NCI-H82 (cell line): ENCODE measurements around the gene SSH3.
A peak's percentile ranks its signal among the peaks of the same experiment; 100 is the strongest.

Experiments used
- DNase-seq: peaks from one replicate; lab custom pipeline; 2025; lab: John Stamatoyannopoulos, UW

Gene SSH3

DNA sequence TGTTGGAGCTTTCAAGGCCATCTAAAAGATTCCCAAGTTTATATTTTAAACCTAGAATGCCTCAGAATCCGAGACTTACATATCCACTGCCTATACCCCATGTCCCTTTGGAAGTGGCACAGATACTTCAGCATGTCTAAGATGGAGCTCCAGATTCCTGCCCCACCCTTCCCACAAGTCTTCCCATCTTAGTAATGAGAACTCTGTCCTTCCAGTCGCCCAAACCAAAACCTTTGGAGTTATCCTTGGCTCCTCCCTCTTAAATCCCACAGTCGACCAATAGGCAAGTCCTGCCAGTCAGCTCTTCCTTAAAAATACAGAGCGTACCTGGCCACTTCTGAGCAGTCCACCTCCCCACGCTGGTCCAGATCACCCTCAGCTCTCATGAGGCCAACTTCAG, 45.7 kb downstream of the SSH3 start:
- DNase-seq = peak; percentile 40

DNA sequence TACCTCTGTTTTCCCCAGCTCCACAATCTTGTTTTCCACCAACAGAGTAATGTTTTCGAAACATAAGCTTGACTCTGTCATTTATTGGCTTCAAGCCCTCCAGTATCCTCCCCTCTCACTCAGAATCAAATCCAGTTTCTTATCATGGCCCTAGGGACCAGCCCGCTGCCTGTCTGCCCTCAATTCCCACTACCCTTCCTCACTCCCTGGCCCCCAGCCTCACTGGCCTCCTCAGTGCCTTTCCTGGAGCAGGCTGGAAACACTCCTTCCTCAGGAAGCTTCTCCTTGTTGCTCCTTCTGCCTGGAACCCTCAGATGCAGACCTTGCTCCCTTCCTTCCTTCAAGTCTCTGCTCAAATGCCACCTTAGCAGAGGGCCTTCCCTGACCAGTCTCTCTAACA, 46.1 kb downstream of the SSH3 start:
- DNase-seq = no peak

DNA sequence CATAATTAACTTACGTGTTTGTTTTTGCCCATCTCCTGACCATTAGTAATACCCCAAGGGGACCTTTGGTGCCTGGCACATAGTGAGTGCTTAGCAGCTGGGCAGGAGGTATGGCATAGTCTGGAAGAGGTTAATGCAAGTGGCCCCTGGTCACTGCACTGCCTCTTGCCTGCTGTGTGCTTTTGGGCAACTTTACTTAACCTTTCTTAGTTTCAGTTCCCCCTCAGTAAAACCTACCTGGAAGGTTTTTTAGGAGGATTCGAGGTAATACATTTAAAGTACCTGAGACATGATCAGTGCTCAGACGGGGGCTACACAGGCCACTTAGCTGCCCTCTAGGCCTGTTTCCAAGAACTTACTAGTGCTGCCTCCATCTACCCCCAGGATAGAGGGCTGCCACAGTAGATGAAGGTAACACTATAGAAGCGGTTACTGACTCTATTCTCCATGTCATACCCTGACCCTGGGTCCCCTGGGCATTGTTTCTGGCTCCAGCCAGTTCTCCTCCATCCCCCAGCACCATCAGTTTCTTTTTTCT, 46.7 kb downstream of the SSH3 start:
- no peak for DNase-seq

DNA sequence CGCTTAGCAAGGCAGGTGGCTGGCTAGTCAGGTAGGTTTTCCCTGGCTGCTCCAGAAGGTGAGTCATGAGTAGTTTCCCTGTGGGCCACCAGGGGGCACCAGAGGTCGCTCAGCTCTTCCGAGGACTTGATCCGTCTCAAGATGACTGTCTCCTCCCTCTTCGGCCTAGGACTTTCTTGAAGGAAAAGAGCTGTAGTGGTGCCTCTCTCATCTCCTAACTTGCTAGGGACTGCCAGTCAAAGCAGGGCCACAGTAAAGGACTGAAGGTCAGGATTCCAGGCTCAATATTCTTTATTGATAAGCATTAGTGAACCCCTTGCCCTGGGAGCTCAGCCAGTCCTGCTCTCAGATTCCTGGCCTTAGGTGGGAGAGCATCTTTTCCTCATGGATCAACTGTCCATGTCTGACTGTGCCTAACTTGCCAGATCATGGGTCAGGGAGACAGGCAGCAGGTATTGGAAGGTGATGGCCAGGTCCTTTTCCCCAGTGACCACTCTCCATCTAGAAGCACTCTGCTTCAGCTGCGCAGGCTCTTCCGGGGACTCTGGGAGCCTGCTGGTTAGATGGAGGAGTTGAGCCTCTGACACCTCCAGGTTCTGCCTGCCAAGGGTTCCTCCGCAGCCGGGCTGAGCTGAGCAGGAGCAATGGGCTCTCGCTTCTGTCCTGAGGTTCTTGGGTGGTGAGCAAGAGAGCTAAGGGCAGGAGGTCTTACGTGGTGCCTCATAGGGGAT, 48.1 kb downstream of the SSH3 start:
- DNase-seq = peak; percentile 78

DNA sequence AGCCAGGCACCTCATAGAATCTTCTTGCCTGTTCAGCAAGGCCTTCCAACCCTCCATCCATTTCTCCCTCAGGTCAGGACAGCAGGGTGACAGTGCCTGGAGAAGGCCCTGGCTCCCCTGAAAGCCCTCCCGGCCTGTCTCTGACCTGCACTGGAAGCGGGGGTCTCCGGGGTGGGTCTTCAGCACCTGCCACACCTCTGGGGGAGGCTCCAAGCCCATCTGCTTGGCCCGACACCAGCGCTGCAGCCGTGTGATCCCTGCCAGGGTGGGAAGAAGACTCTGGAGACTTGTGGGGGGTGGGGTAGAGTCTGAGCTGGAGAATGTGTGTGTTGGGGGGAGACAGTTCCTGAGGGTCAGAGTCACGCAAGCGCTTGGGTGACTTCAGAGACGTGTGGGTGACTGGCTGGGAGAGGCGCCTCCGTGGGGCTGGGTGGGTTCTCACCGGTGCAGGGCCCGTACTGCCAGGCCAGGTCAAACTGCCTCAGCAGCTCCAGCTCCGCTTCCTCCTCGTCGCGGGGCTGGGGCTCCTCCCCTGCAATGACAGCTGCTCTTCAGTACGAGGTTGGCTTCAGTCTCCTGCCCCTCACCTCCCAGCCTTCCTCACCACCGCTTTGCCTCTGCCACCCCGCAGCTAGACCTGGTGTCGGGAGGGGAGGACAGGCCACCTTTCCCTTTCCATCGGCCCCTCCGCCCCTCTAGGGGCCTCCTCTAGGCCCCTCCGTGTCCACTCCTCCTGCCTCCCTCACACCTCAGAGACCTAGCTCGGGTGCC, 49.4 kb downstream of the SSH3 start:
- peak; percentile 59 for DNase-seq

DNA sequence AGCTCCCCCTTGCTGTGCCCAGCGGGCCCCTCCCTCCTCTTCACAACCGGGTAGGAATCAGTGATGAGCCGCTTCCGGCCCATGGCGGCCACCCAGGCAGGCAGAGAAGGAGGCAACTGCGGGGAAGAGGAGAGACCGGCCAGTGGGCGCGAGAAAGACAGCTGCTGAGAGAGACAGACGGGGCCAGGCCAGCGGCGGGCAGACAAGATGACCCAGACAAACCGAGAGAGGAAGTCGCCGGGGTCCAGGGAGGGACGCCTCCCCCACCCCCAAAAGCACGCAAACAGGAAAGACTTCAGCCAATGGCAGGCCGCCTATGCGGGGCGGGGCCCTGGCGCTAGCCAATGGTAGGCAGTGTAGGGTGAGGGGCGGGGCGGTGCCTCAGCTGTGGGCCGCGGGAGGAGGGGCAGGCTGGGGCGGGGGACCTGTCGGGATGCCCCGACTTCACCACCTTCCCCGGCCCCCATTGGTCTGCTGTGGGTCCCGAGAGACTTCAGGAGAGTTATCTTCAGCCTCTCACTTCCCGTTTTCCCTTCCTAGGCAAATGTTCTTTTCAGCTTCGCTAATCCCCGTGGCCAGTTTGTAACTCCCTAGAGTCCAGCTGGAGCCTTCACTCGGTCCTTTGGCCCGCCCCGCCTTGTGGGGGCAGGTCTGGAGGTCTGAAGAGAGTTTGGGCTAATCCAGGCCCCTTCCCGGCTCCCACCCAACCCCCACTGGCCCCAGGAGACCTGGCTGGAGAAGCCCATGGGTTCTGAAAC, 50.2 kb downstream of the SSH3 start, which contains the start of gene POLD4:
POLD4 (minus strand) TSS at position 230 of the 758 bp plus-strand sequence; CDS start at position 83, 147 bp downstream.
- peak; percentile 96 for DNase-seq

DNA sequence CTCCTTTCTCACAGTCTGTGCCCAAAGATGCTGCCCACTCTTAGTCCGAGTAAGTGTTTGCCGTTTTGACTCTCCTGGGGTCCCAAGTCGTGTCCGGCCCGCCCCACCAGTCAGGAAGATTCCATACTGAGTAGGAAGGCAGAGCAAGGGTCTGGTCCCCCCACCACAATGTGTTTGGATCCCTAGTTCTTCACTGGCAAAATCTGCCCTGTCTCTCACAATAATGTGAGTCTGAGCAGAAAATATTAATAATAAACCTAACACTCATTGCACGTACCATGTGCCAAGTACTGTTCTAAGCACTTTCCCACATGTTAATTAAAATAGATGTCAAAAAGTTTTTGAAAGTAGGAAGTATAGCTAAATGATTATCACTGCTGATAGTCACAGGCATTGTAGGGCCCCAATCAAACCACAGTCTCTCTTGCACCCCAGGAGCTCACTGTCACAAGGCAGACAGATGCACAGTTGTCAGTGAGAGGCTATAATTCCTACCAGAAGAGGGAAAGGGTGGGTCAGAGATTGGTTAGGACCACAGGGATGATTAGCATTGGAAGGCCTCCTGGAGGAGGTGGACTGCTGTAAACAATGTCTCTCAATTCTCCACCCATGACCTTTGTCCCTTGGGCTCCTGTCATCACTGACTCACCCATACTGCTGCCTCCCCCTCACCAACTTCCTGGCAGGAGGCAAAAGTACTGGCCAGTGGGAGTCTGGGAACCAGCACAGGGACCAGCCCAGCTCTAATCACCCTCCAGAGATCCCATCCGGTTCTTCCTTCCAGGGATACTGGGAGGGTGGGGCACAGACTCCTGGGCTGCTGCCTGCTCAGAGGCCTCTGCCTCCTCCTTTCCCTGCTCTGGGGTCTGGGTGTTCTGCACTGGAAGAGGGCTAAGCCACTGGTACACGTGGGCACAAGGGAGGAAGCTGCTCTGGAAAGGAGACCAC, 51.0 kb downstream of the SSH3 start:
- DNase-seq = peak; percentile 60

DNA sequence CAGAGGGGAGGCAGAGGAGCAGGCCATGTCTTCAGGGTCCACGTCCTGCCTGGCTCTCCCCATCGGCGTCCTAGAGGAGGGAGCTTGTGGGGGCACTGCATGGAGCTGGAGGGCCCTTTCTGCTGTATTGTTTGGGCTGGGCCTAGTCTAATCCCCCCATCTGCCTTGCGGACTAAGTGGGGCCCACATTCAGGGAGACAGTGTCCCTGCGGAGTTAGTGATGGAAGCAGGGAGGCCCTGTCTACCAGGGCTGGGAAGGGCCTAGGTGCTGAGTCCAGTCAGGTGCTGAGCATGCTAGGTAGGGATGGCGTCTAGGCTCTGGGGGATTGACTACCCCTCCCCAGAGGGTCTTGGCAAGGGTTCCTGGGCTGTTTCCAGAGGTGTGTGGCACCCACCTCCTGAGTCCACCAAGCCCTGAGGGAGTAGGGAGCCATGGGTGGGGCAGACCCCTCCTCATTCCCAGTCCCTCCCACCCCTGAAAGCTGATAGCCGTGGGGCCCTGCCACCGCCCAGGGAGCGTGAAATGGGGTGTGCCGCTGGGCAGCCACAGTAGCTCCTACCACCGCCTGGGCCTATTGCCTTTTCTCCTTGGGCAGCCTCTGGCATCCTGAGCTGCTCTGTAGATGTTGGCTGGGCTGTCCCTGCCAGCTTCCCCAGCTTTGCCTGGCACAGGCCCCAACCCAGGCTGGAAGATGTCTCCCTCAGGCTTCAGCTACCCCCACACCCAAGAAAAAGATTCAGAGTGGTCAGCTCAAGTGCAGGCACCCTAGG, 51.9 kb downstream of the SSH3 start:
- peak; percentile 52 for DNase-seq

DNA sequence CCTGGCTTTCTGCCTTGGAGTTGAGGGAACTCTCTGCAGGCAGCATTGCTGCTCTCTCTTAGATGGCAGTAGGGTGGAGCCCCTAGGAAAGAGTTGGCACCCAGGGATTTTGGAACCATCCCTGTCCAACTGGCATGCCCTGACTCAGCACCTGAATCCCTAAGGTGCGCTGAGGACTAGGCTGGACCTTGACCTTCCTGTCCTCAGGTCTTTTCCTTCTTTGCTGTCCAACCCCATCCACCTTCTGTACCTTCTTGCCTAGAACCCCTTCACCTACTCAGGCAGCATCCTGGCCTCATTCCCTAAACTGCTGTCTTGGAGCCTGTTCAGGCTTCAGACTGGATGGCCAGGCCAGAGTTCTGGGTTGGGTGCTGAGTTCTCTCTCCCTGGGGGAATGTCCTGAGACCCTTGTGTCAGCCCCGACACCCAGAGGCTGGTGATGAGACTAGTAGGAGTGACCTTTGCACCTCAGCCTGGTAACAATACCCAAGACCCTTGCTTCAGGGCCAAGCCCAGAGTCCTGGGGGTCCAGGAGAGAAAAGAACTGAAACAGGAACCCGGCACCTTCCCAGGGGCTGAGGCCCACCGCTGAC, 52.6 kb downstream of the SSH3 start:
- DNase-seq = no peak

DNA sequence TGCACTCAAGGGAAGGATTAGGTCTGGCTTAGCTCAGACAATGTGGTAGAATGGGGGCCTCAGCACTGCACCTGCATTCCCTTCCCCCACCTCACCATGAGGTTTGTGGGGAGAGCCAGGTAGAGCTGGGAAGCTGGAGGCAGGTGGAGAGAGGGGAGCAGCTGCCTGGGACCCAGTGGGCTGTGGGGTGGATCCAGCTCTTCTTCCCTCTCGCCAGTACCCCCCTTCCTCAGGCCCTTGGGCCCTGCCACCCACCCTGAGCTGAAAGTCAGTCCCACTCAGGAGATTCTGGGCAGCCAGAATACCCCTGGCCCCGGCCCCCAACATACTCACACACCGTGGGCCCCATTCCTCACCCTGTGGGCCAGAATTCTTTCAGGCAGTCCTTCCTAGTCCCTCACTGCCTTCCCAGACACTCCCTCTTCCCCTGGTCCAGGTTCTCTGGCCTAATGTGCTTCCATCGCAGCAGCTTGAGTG, 53.1 kb downstream of the SSH3 start:
- peak; percentile 21 for DNase-seq

DNA sequence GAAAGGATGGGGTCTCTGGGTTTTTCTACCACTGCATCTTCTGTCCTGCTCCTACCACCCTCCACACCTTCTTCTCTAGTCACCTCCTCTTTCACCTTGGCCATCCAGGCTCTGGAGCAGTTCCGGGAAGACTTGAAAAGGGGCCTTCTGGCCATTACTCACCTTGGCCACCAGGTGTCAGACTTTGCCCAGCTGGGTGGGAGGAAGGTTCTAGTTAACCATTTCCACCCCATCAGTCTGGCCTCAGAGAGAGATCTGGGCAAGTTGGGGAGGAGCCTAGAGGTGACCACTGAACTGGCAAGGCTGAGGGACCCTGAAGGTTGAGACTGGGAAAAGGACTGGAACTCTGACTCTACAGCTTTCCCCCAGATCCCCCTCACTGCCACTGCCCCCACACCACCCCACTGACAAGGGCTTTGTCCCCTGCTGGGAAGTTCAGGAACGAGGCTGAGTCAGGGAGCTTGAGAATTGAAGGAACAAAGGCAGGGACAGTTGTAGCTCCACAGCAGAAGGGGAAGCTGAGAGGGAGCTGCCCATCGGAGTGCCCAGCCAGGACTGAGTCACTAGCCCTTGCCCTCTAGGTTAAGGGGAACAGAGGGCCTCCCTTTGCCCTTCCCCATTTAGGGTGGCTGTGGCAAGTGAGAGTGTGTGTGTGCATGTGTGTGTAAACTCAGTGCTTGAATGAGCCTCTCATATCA, 53.7 kb downstream of the SSH3 start:
- DNase-seq = peak; percentile 83

DNA sequence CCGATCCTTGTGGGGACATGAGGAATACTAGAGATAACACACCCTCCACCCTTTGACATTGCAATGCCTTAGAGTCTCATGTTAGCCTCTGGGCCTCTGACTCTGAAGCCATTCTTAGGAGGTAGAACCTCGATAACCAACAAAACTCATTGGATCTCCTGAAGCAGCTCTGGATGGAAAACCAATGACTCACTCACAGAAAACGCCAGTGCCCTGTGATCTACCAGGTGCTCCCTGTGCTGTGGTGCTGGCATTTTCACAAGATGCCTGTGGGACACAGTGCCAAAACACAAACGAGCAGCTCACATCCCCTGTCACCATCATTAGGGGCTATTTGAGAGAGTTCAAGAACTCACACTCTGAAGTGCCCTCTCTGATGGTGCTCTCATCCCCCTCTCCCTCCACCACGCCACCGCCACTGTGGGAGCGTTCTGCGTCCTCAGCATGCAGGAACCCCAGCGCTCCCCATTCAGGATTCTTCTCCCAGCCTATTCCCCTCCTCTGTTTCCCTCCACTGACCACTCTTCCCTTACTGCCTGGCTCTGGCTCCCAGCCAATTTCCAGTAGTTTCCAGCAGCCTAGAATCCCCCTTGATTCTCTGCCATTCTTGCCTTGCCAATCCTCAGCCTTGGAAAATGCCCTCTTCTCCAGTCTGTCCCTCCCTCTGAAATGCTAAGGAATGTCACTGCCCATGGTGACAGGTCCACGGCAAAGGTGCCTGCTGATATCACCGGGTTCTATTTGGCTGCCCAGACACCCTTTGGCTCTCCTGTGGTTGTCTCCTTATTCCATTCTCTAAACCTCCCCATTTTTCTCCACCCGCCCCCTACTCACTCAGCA, 54.7 kb downstream of the SSH3 start:
- no peak for DNase-seq
